Parathyroid adenoma (tissue), 2 donors: ENCODE measurements around the gene MED1.
"Not testable (repeated sequence)": the region's sequence is repeated elsewhere in the genome, so short reads cannot be mapped to it uniquely, and the experiment has no call there.

Experiments used
- H2AFZ ChIP-seq: fragments of 300-600 bp; sonication (generic); one replicate; pipeline ENCODE4 v1.7.0; 2017; ENCODE audit warnings: antibody characterized with exemption, mild to moderate bottlenecking
- H3K27ac ChIP-seq: fragments of 300-600 bp; sonication (generic); one replicate; pipeline ENCODE4 v1.7.0; 2017
- H3K27me3 ChIP-seq: fragments of 300-600 bp; sonication (generic); one replicate; pipeline ENCODE4 v1.7.0; 2017; ENCODE audit warnings: low read length; ENCODE audit not compliant: control insufficient read depth, insufficient read depth
- H3K36me3 ChIP-seq: fragments of 300-600 bp; sonication (generic); one replicate; pipeline ENCODE4 v1.7.0; 2017; ENCODE audit warnings: low read length; ENCODE audit not compliant: control insufficient read depth, insufficient read depth
- H3K4me1 ChIP-seq: fragments of 300-600 bp; sonication (generic); one replicate; pipeline ENCODE4 v1.7.0; 2017; ENCODE audit warnings: control low read depth
- H3K4me2 ChIP-seq: fragments of 300-600 bp; sonication (generic); one replicate; pipeline ENCODE4 v1.7.0; 2017; ENCODE audit warnings: low read length
- H3K4me3 ChIP-seq: fragments of 300-600 bp; sonication (generic); one replicate; pipeline ENCODE4 v1.7.0; 2017; ENCODE audit warnings: low read depth, low read length
- H3K79me2 ChIP-seq: fragments of 300-600 bp; sonication (generic); one replicate; pipeline ENCODE4 v1.7.0; 2017; ENCODE audit warnings: control low read depth
- H3K9ac ChIP-seq: fragments of 300-600 bp; sonication (generic); one replicate; pipeline ENCODE4 v1.7.0; 2017; ENCODE audit warnings: mild to moderate bottlenecking
- H3K9me3 ChIP-seq: fragments of 300-600 bp; sonication (generic); one replicate; pipeline ENCODE4 v1.7.0; 2017; ENCODE audit warnings: low read length; ENCODE audit not compliant: control insufficient read depth
- CTCF ChIP-seq: fragments of 300-600 bp; sonication (generic); IDR thresholded peaks from one replicate; pipeline ENCODE4 v1.7.0; 2017; ENCODE audit warnings: antibody characterized with exemption, mild to moderate bottlenecking
- donor health status: primary hyperparathyroidism.

MED1 gene

GRCh38 chr17:39450847-39451581, at the start of gene MED1:
Gene MED1 (minus strand): TSS chr17:39451263. CDS start chr17:39451062, 201 bp downstream.
- peak within 1 kb of the TSS; percentile 100 for H3K4me3 ChIP-seq
- peaks cover 12% of the 10 kb centered on the region for H3K79me2 ChIP-seq
- H3K36me3 ChIP-seq = no peaks in the 10 kb centered on the region
- peaks cover 8% of the 10 kb centered on the region for H3K4me1 ChIP-seq
- peak within 1 kb of the TSS; percentile 83 for H3K9ac ChIP-seq
- TF ChIP-seq CTCF = no peak
- peak within 1 kb of the TSS; percentile 88 for H3K27ac ChIP-seq
- no peaks in the 10 kb centered on the region for H3K27me3 ChIP-seq
- peak within 1 kb of the TSS; percentile 79 for H3K4me2 ChIP-seq
- no peaks in the 10 kb centered on the region for H3K9me3 ChIP-seq
- H2AFZ ChIP-seq = peak within 1 kb of the TSS; percentile 96

- not testable (repeated sequence) for H3K36me3 ChIP-seq, H3K4me3 ChIP-seq, H3K4me2 ChIP-seq, H3K27me3 ChIP-seq, H3K79me2 ChIP-seq, H3K9me3 ChIP-seq, H3K9ac ChIP-seq, H3K27ac ChIP-seq, H2AFZ ChIP-seq, H3K4me1 ChIP-seq
These were observed 45.9 kb upstream of the MED1 start for GRCh38 chr17:39496921-39497320.

GRCh38 chr17:39487946-39488345, 36.9 kb upstream of the MED1 start:
- Histone ChIP-seq H3K9ac (no peak overlapping the region), H3K4me1 (no peaks in the 10 kb centered on the region), H3K4me2 (no peak overlapping the region), H2AFZ (no peak overlapping the region), H3K79me2 (peaks cover 24% of the 10 kb centered on the region), H3K9me3 (no peaks in the 10 kb centered on the region), H3K27ac (no peak overlapping the region), H3K27me3 (no peaks in the 10 kb centered on the region), H3K36me3 (no peaks in the 10 kb centered on the region), H3K4me3 (no peak overlapping the region)
- TF ChIP-seq CTCF = no peak

- H3K9ac ChIP-seq, H3K4me1 ChIP-seq, H3K36me3 ChIP-seq, H3K27me3 ChIP-seq, H2AFZ ChIP-seq, H3K9me3 ChIP-seq, H3K27ac ChIP-seq, H3K4me3 ChIP-seq, H3K4me2 ChIP-seq: not testable (repeated sequence)
- peaks cover 24% of the 10 kb centered on the region for H3K79me2 ChIP-seq
These were observed 36.4 kb upstream of the MED1 start for GRCh38 chr17:39487490-39487889.

- Histone ChIP-seq H3K4me1 (no peaks in the 10 kb centered on the region), H2AFZ (no peak overlapping the region), H3K27ac (no peak overlapping the region), H3K9me3 (no peaks in the 10 kb centered on the region), H3K4me2 (no peak overlapping the region), H3K4me3 (no peak overlapping the region), H3K27me3 (no peaks in the 10 kb centered on the region), H3K9ac (no peak overlapping the region), H3K36me3 (no peaks in the 10 kb centered on the region), H3K79me2 (peaks cover 25% of the 10 kb centered on the region)
- TF ChIP-seq CTCF = no peak
These were observed 35.2 kb upstream of the MED1 start for GRCh38 chr17:39486242-39486641.

- H3K4me2 ChIP-seq = no peak overlapping the region
- H3K27ac ChIP-seq = no peak overlapping the region
- H3K27me3 ChIP-seq = no peaks in the 10 kb centered on the region
- no peak overlapping the region for H3K9ac ChIP-seq
- H3K4me1 ChIP-seq = no peaks in the 10 kb centered on the region
- no peak overlapping the region for H2AFZ ChIP-seq
- H3K9me3 ChIP-seq = no peaks in the 10 kb centered on the region
- H3K36me3 ChIP-seq = no peaks in the 10 kb centered on the region
- peaks cover 25% of the 10 kb centered on the region for H3K79me2 ChIP-seq
- no peak for TF ChIP-seq CTCF
- H3K4me3 ChIP-seq = no peak overlapping the region
These were observed 34.5 kb upstream of the MED1 start for GRCh38 chr17:39485555-39485954.
